Measurements from ENCODE around the gene PLET1.

Gene PLET1

GRCh38 chr11:112216561-112217105 lies 44.0 kb downstream of the PLET1 start:
- TF ChIP-seq TAF1 (IDR thresholded peaks at IDR 0.05; ENCODE audit: borderline replicate concordance, insufficient read depth, low read length) (no peak), POLR2AphosphoS5 (IDR thresholded peaks at IDR 0.05; ENCODE audit: low read depth, low read length) (no peak), SIN3A (IDR thresholded peaks at IDR 0.05; ENCODE audit: borderline replicate concordance, insufficient read depth, low read length) (no peak), FOXP2 (optimal IDR thresholded peaks at IDR 0.05; ENCODE audit: borderline replicate concordance, extremely low read depth, extremely low read length, insufficient read depth) (no peak), REST (IDR thresholded peaks at IDR 0.05; ENCODE audit: insufficient read depth in 1 of 2, low read depth in 2 of 2, low read length in 2 of 2) (no peak)

- TF ChIP-seq REST (IDR thresholded peaks at IDR 0.05; ENCODE audit: insufficient read depth in 1 of 2, low read depth in 2 of 2, low read length in 2 of 2): no peak
- no peak for TF ChIP-seq TAF1 (IDR thresholded peaks at IDR 0.05; ENCODE audit: borderline replicate concordance, insufficient read depth, low read length)
- TF ChIP-seq POLR2AphosphoS5 (IDR thresholded peaks at IDR 0.05; ENCODE audit: low read depth, low read length): no peak
- TF ChIP-seq SIN3A (IDR thresholded peaks at IDR 0.05; ENCODE audit: borderline replicate concordance, insufficient read depth, low read length): no peak
- no peak for TF ChIP-seq FOXP2 (optimal IDR thresholded peaks at IDR 0.05; ENCODE audit: borderline replicate concordance, extremely low read depth, extremely low read length, insufficient read depth)
Measured at GRCh38 chr11:112215621-112216020, 45.0 kb downstream of the PLET1 start.

- TF ChIP-seq POLR2AphosphoS5 (IDR thresholded peaks at IDR 0.05; ENCODE audit: low read depth, low read length): no peak
- TF ChIP-seq REST (IDR thresholded peaks at IDR 0.05; ENCODE audit: insufficient read depth in 1 of 2, low read depth in 2 of 2, low read length in 2 of 2): no peak
Measured at GRCh38 chr11:112213753-112214152, 46.9 kb downstream of the PLET1 start.

GRCh38 chr11:112212710-112213109 lies 48.0 kb downstream of the PLET1 start:
- TF ChIP-seq TAF1 (IDR thresholded peaks at IDR 0.05; ENCODE audit: borderline replicate concordance, insufficient read depth, low read length) (no peak), FOXP2 (optimal IDR thresholded peaks at IDR 0.05; ENCODE audit: borderline replicate concordance, extremely low read depth, extremely low read length, insufficient read depth) (no peak), POLR2AphosphoS5 (IDR thresholded peaks at IDR 0.05; ENCODE audit: low read depth, low read length) (no peak), SIN3A (IDR thresholded peaks at IDR 0.05; ENCODE audit: borderline replicate concordance, insufficient read depth, low read length) (no peak), REST (IDR thresholded peaks at IDR 0.05; ENCODE audit: insufficient read depth in 1 of 2, low read depth in 2 of 2, low read length in 2 of 2) (no peak)

GRCh38 chr11:112212290-112212689 lies 48.4 kb downstream of the PLET1 start:
- TF ChIP-seq FOXP2 (optimal IDR thresholded peaks at IDR 0.05; ENCODE audit: borderline replicate concordance, extremely low read depth, extremely low read length, insufficient read depth) (no peak), TAF1 (IDR thresholded peaks at IDR 0.05; ENCODE audit: borderline replicate concordance, insufficient read depth, low read length) (no peak), REST (IDR thresholded peaks at IDR 0.05; ENCODE audit: insufficient read depth in 1 of 2, low read depth in 2 of 2, low read length in 2 of 2) (no peak), POLR2AphosphoS5 (IDR thresholded peaks at IDR 0.05; ENCODE audit: low read depth, low read length) (no peak), SIN3A (IDR thresholded peaks at IDR 0.05; ENCODE audit: borderline replicate concordance, insufficient read depth, low read length) (no peak)

All from PFSK-1 (cell line).